ENCODE results near the gene MCTP2. TPM values are rescaled to one million over a fixed set of nuclear protein-coding genes. Genes with fewer than 3 reads are reported as not detected.

Gene MCTP2, protein sequence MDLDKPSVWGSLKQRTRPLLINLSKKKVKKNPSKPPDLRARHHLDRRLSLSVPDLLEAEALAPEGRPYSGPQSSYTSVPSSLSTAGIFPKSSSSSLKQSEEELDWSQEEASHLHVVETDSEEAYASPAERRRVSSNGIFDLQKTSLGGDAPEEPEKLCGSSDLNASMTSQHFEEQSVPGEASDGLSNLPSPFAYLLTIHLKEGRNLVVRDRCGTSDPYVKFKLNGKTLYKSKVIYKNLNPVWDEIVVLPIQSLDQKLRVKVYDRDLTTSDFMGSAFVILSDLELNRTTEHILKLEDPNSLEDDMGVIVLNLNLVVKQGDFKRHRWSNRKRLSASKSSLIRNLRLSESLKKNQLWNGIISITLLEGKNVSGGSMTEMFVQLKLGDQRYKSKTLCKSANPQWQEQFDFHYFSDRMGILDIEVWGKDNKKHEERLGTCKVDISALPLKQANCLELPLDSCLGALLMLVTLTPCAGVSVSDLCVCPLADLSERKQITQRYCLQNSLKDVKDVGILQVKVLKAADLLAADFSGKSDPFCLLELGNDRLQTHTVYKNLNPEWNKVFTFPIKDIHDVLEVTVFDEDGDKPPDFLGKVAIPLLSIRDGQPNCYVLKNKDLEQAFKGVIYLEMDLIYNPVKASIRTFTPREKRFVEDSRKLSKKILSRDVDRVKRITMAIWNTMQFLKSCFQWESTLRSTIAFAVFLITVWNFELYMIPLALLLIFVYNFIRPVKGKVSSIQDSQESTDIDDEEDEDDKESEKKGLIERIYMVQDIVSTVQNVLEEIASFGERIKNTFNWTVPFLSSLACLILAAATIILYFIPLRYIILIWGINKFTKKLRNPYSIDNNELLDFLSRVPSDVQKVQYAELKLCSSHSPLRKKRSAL
- 3.7 TPM in 2 replicates for total RNA-seq (2014; rRNA removed; shearing (Covaris generic))

DNA sequence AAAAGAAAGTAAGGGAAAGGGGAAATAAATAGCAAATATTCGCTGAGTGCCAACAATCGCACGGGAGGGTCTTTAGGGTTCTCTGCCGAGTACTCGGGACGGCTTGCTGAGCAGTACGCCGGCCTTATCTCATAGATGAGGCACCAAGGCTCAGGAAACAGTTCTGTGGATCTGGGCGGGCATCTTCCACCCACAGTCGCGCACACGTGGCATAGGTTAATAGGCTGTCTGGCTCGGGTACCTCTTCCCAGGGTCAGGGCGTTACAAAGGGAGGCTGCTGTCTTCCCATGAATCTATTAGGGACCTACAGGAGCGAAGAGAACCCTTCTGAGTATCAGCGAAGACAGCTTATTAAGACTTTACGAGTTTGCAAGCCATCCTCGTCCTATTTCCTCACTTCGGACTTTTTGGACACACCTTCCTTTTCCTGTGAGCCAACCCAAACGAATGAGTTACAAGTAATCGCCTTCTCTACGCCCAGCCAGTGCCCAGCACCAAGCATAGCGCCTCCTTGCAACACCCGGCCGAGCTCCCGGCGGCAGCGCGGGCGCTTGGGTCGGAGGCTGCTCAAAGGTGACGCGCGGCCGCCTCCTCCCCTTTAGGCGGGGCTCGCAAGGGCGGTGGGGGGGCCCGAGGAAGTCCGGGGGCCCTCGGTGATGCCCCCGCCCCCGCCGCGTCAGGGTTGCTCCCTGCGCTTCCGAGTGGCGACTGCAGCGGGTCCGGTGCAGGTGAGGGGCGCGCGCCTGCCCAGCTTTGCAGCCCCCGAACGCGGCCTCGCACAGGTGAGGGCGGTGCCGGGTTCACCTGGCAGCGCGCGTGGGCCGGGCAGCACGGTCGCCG lies at the start of gene MCTP2:
TSS of gene MCTP2 (plus strand) at position 679 of the 840 bp plus-strand sequence. CDS start 66,705 bp downstream, outside the sequence.
- DNase-seq (ENCODE audit: low read depth), result peak; percentile 87

DNA sequence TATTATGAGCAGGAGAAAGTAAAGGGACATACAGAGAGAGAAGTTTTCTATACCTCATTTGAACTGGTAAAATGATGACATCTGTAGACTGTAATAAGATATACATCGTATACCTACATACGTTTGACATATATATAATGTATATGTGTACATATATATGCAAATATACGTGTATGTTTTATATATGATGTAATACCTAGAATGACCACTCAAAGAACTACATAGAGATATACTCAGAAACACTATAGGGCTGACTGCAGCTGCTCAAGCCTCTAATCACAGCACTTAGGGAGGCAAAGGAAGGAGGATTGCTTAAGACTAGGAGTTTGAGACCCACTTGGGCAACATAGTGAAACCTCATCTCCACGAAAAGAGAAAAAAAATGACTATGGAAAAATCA lies 48.5 kb upstream of the MCTP2 start:
- no peak for DNase-seq (ENCODE audit: low read depth)

DNA sequence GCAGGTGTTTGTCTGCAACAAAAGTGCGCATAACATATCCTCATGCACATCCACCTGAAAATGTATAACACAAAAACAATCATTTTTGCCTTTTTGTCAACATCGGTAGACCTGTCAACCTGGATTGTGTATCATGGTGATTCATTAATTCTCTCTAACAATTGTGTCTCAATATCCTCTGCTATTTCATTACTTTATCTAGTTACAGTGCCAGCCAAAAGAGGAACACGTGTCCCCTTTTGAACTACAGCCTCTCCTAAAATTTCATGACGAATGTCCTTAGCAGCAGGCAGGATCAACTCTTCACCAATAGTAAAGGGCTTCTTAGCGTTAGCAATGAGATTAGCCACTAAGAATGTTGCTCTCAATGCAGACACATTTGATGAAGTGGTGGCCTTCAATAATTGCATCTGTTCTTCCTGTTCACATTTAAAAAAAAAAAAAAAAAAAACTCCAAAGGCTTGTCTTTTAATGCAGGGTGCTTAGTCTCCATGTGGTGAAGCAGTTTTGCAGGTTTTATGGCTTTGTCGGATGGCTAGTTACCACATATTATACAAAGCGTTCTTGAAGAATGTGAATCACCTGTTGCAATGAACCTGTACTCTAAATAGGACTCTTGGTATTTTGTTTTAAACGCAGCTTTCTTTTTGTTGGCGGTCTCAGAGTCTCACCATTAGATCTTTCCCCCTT lies 45.7 kb upstream of the MCTP2 start:
- DNase-seq (ENCODE audit: low read depth), result no peak

DNA sequence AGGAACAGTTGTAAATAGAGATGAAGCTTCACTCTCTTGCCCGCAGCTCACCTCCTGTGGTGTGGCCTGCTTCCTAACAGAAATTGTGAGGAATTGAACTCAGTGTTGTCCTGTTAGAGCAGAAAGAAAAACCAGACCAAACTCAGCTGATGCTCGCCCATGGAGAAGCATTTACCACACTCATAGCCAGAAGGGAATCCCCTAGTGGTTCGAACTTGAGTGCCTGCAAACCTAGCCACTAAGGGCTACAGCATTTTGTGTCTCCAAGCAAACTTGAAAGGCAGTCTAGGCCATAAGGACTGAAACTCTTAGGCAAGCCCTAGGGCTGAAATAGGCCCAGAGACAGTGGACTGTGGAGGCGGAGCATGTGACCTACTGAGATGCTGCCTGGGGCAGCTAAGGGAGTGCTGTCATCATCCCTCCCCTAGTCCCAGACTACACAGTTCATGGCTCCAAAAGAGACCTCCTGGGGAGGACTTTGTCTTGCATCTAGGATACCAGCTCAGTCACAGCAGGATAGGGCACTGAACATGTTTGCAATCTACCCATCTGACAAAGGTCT lies 44.5 kb upstream of the MCTP2 start:
- no peak for DNase-seq (ENCODE audit: low read depth)

DNA sequence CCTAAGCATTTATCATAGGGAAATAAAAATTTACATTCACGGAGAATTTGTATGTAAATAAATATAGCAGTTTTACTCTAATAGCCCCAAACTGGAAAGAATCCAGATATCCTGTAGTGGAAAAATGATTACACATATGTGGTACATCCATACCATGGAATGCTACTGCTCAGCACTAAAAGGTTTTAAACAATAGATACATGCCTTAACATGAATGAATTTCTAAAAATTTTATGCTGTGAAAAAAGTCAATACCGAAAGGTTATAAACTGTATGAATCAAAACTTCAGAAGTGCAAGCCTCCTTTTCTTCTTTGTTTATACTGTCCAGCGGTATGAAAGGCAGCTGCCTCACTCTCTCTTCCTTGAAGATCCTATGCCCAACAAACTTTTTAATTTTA lies 37.5 kb upstream of the MCTP2 start:
- DNase-seq (ENCODE audit: low read depth), result no peak

DNA sequence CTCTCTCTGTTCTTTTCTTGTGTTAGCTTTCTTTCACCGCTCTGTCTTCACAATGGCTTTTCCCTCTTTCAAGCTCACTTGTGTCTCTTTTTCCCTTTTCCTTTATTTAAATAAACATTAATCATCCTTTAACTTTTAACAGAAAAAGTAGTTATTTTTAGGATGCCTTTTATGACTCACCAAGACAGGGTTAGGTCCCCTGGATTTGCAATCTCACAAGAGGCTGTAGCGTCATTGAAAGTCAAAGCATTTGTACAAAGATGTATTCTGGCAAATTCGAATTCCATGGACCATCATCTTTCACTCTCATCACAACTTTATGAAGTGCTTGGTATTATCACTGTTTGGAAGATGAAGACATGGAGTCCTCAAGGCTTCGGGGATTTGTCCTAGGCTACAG lies 34.8 kb upstream of the MCTP2 start:
- DNase-seq (ENCODE audit: low read depth), result no peak

DNA sequence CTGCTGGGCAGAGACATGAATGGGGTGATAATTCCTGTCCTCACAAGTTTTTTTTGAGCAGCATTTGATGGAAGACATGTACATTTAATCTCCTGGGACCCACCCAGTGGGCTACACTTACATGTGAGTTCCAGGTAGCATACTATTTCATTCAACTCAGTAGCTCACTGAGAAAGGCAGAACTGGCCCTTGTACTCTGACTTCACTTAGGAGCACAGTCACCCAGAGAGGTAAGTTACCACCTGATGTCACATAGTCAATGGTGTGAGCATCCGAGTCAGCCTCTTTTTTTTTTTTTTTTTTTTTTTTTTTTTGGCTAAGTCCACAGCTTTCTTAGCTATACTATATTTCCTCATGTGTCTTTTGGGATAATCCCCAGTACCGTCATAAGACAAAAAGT lies 32.7 kb upstream of the MCTP2 start:
- no peak for DNase-seq (ENCODE audit: low read depth)

DNA sequence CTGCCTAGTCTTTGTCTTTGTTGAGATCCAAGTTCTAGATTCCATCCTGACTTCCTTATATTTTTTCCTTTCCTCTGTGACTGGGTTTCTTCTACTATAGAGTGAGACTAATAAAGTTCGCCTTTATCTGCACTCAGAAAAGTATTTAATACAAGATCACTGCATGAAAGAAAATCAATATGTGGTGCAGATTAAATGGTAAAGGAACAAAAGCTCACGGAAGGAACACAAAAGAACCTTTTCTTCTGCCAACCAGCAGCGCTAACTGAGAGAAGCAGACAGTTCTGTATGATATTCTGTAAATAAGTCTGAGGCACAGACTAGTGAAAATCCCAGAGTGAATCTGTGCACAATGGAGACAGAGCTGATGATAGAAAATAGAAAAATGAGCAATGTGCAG lies 31.6 kb upstream of the MCTP2 start:
- no peak for DNase-seq (ENCODE audit: low read depth)

DNA sequence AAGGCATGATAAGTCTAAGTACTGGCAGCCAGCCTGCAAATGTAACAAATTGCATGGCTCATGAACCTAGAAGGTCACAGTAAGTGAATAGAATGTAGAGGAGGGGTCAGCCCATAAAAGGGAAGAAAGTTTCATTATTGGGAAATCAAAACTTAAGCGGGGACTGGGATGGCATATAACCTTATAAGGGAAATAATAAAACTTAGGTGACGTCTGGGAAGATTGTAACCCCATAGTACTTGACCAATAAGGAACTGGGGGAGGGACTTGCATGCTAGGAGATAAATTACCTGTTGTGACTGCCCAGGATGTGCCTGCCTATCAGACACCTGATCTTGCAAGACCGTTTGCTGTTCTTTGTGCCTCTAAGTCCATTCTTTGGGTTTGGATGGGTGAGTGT lies 28.1 kb upstream of the MCTP2 start:
- no peak for DNase-seq (ENCODE audit: low read depth)

DNA sequence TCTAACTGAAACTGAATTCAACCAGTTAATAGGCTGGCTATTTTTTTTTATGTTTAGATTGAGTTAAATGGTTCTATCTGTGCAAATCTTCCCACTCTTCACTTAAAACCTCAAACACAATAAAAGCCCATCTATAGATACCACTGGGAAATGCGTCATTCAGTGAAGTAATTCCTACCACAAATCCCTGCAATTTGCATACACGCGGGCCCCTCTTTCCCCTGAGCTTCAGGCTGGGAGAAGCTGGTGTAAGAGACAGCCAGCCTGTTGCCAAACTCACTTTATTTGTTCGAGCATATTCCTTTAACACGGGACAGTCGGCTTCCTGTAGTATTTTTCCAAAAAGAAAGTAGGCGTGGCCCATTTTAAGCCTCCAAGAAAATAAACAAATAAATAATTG lies 26.0 kb upstream of the MCTP2 start:
- DNase-seq (ENCODE audit: low read depth), result peak; percentile 85

DNA sequence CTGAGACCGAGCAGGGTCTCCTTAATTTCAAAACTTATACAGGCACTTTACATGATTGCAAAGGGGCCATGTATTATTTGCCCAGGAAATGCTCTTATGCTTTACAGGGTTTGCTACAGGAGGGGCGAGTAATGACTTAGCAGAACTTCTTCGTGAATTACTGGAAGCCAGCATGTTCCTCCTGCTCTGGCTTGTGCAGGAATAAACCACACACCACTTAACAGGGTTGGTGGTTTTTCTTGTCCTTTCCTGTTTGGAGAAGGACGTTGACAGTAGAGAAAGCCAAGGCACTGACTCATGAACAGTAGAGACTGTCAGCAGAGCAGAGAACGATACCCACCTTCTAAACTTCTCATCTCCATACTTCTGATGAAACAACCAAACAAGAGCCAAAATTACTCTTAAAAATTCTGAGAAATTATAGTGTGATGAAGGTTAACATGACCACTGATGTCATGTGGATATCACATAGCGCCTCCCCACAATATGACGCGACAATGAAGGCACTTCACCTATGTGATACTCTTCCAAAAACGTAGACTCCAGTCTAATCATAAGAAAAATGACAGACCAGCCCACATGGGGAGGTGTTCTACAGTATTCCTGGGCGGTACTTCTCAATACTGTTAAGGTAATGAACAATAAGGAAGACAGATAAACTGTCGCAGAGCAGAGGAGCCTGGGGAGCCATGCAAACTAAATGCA lies 24.7 kb upstream of the MCTP2 start:
- peak; percentile 87 for DNase-seq (ENCODE audit: low read depth)

DNA sequence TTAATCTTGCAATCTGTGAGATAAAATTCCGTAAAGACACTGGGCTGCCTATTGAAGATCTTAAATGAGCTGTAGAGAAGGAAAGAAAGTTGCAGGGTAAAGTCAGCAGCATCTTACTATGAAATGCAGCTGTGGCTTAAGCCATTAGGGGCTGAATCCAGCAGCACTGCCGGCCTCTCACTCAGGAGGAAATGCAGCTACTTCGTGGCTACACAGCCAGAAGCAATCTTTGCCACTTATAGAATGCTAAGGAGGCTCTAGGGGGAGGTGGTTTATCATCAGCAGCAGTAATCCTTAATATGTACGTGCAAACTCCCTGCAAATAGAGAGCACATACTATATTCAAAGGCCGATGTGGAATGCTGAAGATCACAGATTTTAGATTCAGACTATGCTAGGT lies 19.1 kb upstream of the MCTP2 start:
- DNase-seq (ENCODE audit: low read depth), result no peak

DNA sequence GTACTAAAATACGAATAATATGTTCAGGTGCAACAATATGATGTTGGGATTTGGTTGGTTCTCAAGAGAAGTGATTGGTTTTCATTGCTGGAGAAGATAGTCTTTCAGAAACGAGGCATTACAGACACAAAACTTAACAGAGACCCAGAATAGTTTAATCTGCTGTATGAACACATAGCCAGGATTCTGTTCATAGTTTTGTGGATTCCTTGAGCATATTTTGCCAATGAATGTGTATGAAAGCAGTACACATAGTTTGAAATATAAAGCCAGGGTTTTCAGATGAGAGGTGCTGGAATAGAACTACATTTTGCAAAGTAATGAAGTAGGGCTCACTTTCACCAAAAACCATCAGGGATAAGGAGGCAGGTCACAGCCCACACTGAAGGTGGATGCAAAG lies 5.7 kb upstream of the MCTP2 start:
- DNase-seq (ENCODE audit: low read depth), result no peak

DNA sequence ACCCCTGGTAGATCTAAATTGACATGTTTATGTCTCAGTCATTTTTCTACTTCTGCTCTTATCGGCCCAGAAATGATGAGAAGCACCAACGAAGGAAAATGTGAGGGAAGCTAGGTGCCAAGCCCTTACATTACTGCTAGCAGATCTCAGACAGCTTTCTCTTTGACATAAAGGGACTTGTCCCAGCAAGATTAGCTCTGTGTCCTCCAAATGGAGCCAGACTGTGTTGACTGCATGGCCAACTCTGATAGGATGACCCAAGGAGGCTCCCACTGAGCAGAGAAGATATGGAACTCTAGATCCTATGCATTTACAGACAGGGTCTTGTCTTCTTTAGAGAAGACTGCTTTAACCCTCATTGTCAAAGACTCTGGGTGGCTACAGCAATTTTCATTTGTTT lies 2.8 kb upstream of the MCTP2 start:
- DNase-seq (ENCODE audit: low read depth), result no peak

DNA sequence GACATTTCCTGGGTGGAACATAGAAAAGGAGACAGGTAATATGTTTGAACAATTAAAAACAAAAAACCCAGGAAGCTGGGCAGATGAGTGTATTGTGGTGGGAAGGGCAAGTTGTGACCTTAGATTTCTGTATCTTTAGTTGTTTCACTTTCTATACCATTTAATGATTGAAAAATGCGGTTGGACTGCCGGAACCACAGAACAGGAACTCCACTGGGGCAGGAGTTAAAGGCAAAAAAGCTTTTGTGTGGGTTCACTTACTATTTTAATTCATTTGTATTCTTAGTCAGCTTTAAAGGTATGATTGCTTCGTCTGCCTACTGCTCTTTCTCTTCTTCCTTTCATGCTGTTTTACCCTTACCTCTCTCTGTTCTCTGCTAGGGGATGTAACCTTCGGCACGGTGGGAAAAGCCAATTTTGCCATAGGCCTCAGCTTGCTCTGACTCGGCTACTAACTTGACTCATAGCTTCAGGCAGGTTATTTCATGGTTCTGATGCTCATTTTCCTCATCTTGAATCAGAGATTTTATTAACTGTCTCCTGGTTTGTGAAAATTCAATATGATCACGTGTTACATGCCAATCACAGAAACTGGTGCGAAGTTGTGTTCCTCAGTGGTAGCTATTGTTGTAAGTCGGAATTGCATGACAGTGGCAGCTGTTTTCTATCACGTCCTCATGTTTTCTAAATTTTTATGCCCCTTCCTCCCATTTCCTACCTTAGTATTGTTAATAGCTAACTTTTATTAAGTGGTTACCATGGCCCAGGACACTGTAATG lies 1.6 kb upstream of the MCTP2 start:
- peak; percentile 37 for DNase-seq (ENCODE audit: low read depth)

DNA sequence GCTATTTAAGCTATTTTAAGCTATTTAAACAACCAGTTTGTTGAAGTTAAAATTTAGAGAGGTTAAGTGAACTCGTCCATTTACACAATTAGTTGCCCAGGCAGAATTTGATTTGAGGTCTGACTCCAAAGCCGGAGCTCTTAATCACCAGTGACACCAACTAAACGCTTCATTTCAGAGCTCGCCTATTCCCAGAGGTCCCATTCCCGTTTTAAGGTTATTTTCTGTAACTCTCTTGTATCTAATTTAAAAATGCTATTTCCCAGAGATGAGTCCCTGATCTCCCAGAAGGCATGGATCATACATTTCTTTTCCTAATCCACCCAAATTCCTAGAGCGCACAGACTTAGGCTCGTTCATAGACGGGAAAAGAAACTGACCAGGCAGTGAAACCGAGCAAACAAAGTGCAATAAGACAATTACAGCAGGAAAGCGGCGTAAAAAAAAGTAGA lies 904 bp upstream of the MCTP2 start:
- no peak for DNase-seq (ENCODE audit: low read depth)

DNA sequence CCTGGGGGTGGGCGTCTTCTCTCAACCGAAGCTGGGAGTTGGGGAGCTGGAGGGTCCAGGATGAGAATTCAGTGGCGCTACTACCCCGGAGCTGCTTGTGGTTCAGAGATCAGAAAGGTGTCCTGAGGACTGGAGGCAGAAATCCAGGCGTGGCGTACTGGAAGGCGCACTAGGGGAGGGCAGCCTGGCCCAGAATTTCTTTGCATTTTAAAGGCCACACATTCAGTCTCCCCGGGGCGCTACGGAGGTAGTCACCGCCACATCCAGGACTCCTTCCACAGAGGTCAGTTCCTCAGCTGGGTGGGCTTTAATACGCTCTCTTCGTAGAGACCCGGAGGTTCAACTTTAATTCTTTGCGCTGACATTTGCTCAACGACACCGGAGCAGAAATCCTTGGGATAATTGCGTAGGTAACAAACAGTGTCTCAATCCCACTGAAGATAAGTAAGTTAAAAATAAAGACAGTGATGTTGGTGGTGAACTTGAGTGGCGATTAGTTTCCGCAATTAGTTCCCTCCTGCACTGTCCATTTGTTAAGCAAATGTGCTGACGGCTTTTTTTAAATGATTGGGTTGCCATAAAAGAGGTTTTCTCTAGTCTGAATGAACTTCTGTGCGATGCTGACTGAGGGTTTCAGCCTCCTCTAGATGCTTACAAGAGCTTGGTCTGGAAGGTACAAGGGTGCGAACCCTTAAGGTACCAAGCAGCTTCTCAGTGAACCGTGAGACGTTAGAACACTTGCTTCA lies 535 bp downstream of the MCTP2 start:
- DNase-seq (ENCODE audit: low read depth), result peak; percentile 14

DNA sequence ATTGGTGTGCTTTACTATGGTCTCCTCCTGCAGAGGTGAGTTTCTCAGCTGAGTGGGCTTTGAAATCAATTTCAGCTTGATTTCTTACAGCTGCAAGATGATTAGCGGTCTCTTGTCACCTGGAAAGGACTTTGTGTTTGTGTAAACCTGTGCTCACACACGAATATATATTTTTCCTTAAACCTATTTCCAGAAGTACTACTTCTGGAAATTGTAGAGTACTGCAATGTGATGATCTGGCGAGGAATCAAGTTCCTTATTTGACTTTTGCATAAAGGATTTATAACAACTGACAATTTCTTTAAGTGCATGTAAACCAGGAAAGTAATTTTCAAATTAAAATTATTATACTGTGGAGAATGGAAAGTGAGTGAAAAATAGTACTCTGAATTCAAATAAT lies 2.1 kb downstream of the MCTP2 start:
- DNase-seq (ENCODE audit: low read depth), result no peak

DNA sequence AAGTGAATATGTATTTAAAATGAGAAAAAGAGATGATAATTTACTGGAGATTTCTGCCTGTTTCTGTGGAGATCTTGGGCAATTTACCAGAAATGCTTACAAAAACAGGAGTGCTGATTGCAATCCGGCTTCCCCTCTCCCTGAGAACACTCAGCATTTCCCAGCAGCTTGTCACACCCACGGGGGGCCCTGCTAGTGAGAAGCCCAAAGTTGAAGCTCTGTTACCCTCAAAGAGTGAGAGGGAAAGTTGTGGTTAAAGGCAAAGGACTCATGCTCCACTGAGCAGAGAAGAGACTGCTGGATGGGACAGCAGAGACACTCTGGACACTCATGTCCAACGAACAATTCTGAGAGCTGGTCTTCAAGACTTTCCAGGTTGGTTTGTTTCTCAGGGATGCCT lies 2.9 kb downstream of the MCTP2 start:
- DNase-seq (ENCODE audit: low read depth), result peak; percentile 11

All from Daoy (cell line).